HG02938 (cell line): ENCODE results near the gene MROH9.
"Not testable (repeated sequence)": the region's sequence is repeated elsewhere in the genome, so short reads cannot be mapped to it uniquely, and the experiment has no call there.

ENCODE experiments used
- ATAC-seq: cut with Tn5 transposase; IDR thresholded peaks from one replicate; pipeline ENCODE4 v1.9.1; 2021; ENCODE audit warnings: mild to moderate bottlenecking, moderate library complexity; ENCODE audit not compliant: unreplicated experiment

The MROH9 gene, protein sequence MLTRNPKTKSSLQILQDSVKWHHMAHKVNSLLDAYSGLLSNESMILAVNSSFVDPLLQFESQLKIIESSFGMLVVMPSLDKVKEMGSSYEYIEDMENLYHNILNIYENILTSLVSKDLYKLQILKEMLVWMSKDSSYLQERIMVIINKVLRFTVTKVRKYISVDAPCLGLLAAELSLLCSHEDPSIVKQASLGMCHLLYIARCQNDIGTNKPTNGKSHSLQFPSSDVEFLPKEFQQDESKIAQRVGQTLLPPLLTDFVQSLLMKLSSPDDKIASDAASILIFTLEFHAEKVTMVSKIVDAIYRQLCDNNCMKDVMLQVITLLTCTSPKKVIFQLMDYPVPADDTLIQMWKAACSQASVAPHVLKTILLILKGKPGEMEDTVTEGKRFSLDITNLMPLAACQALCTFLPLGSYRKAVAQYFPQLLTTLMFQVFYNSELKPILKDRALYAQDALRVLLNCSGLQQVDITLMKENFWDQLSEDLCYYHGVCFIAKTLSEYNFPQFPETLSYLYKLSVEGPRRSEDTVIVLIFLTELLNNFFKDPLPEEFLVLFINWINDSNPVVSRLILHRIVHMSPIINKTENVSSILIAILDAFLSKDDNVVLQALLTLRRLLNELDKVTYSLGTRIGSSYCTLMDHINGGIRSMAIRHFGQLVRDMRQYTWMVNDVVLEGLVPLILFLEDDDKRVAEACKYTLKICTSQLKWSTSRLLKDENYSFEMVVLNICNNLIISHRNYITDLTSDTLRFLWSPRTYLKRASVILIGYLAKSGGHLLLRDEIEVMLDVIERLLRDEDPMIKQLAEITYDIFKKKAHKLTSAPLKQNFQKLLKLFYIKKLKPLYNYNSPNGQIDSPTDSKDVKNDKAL

GRCh38 chr1:170935231-170935630, at the start of gene MROH9:
Gene MROH9, plus strand, starts transcription at chr1:170935534. Its CDS starts 10,023 bp downstream, at chr1:170945557.
- ATAC-seq = no peak

- ATAC-seq = no peak
Observed at GRCh38 chr1:170885551-170885950, 49.8 kb upstream of the MROH9 start.

DNA sequence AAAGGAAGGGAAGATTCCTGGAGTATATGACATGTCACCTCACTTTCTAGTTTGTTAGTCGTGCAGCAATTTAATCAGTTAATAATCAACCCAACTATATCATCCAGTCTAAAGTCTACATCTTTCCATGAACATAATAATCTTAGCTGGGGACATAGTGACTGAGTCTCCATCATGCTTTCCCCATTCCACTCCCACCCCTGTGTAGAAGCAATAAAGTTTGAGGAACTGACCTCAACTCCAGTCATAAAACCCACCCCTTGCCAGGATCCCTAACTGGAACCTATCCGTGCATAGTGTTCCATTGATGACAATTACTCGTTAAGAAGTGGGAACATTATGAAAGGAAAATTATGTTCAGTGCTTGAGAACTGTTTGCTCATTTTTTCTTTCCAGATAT, 48.9 kb upstream of the MROH9 start:
- ATAC-seq = no peak

GRCh38 chr1:170887726-170888125, 47.6 kb upstream of the MROH9 start:
- no peak for ATAC-seq

GRCh38 chr1:170891872-170892271, 43.5 kb upstream of the MROH9 start:
- ATAC-seq = no peak

DNA sequence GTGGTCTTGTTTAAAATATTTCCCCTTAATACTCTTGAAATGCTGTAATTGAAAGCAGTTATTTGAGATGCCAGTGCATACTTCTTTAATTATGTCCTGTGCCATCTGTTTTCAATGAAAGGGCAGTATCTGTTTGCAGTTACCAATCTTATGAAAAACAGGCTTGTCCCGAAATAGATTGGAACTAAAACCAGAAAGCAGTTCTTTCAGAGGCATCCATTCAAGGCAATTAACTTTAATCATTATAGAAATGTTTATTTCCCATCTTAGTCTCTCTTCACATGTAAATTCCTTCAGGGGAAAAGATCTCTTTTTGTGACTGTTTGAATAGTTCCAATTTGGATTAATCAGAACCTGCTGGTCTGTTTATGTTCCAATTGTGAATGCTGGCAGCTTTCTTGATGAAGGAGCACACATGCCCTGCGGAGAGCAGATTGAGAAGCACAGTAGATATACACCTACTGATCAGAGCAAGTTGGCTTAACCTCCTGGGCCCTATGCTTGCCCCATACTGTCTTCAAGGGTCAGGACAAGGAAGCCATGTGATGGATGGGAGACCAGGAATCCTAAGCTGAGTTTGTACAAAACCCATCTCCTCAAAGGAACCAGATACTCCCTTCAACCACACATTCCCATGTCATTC, 41.6 kb upstream of the MROH9 start:
- no peak for ATAC-seq

GRCh38 chr1:170903961-170904360, 31.4 kb upstream of the MROH9 start:
- ATAC-seq = no peak

DNA sequence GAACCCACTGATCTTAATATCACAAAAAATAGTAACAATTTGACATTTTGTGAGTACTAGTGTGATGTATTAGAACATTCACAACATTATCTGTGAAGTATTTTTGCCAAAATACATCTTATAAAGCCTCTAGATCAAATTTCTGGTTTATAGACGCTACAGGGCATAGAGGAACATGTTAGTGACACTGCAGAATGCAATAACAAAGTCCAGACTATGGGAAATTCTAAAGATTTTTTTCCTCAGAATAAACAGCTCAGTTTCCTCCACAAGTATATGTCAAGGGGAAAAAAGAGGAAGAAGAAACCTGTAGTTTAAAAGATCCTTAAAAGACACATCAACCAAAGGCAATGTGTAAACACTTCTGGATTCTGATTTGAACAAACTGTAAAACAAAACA, 26.4 kb upstream of the MROH9 start:
- ATAC-seq = no peak

- no peak for ATAC-seq
Observed at GRCh38 chr1:170910273-170910672, 25.1 kb upstream of the MROH9 start.

DNA sequence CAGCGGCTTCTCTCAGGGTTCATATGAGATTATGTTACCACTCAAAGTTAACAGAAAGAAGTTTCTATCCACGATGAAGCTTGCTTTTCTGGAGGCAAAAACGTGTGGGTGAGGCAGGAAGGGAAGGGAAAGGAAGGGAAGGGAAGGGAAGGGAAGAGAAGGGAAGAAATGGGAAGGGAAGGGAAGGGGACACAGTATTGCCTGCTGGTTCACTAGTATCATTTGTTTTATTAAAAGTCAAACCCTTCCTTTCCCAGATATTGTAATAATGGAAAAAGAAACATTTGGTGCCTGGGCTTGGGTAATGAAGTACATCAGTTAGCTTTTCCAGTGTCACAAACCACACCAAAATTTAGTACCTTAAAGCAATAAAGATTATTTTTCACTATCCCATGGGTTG, 18.0 kb upstream of the MROH9 start:
- no peak for ATAC-seq

GRCh38 chr1:170924656-170925055, 10.7 kb upstream of the MROH9 start:
- not testable (repeated sequence) for ATAC-seq

- ATAC-seq = no peak
Observed at GRCh38 chr1:170927955-170928840, 7.1 kb upstream of the MROH9 start.

- ATAC-seq = no peak
Observed at GRCh38 chr1:170929412-170929834, 5.9 kb upstream of the MROH9 start.

DNA sequence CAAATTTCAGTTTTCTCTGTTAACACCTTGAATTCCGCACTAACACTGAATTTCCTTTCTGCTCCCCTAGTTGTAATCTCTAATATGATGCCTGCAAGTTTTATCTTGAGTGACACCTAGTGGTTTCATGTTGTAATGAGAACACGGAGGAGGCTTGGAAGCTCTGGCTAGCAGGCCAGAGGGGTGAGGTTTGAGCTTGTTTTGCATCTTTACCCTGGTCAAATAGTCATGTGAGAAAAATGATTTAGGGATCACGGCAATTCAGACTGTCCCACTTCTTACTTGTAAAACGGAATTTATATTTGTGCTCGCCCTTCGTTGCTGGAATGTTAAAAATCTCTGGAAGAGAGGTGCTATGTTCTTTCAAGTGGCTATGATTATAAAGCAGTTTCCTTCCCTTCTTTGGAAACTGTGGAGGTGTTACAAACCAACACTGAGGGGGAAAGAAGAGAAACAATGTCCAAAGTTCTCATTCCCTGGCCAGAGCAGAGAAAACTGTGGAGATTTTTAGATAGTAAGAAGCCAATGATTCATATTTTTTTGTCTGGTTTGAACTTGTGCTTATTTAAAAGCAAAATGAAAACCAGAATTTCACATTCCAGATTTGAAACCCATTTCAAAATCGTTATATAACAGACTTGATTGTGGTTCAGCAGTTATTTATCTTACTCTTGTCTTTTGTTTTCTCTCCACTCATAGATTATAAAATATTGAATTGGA, 5.3 kb upstream of the MROH9 start:
- ATAC-seq = peak; percentile 87

DNA sequence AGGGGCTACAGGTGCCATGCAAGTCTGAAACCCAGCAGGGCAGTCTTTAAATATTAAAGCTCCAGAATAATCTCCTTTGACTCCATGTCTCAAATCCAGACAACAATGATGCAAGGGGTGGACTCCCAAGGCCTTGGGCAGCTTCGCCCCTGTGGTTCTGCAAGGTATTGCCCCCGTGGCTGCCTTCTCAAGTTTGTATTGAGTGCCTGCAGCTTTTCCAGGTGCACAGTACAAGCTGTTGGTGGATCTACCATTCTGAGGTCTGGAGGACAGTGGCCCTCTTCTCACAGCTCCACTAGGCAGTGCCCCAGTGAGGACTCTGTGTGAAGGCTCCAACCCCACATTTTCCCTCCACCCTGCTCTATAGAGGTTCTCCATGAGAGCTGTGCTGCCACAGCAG, 3.7 kb upstream of the MROH9 start:
- ATAC-seq = no peak

GRCh38 chr1:170932236-170932635, 3.1 kb upstream of the MROH9 start:
- ATAC-seq = no peak

DNA sequence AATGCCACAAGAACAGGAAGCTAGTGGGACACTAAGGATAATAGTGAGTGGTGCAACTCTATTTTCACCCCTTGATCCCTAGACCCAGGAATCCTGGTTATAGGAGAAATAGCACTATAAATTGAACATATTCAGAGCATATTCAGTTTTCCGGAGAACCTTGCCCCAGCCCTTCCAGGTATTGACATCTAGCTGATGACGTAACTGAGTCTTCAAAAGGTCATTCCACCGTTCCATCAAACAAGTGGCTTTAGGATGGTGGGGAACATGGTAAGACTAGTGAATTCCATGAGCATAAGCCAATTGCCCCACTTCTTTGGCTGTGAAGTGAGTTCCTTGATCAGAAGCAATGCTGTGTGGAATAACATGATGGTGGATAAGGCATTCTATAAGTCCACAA, 2.9 kb downstream of the MROH9 start:
- no peak for ATAC-seq

DNA sequence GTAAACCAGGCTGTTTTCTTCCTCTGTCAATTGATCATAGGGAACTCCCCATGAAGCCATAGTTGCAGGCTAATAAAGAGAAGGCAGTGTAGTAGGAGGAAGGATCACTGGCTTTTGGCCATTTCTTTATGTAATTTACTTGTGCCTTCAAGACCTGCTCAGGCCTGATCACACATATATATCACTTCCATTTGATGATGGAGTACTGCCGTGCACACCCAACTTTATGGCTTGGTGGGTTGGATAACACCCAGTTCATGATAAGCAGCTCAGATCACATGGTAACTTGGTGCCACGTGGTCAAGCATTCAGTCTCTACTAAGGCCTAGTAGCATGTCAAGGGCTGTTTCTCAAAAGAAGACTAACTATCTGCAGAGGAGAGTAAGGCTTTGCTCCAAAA, 4.1 kb downstream of the MROH9 start:
- no peak for ATAC-seq

GRCh38 chr1:170951744-170952143, 16.4 kb downstream of the MROH9 start:
- not testable (repeated sequence) for ATAC-seq

- no peak for ATAC-seq
Observed at GRCh38 chr1:170959385-170959784, 24.1 kb downstream of the MROH9 start.
